ENCODE data around the gene TXLNA.
"Not testable (repeated sequence)": the region's sequence is repeated elsewhere in the genome, so short reads cannot be mapped to it uniquely, and the experiment has no call there.

The TXLNA gene

GRCh38 chr1:32150847-32151246, 28.6 kb upstream of the TXLNA start:
- TF ChIP-seq, protein P1, sequence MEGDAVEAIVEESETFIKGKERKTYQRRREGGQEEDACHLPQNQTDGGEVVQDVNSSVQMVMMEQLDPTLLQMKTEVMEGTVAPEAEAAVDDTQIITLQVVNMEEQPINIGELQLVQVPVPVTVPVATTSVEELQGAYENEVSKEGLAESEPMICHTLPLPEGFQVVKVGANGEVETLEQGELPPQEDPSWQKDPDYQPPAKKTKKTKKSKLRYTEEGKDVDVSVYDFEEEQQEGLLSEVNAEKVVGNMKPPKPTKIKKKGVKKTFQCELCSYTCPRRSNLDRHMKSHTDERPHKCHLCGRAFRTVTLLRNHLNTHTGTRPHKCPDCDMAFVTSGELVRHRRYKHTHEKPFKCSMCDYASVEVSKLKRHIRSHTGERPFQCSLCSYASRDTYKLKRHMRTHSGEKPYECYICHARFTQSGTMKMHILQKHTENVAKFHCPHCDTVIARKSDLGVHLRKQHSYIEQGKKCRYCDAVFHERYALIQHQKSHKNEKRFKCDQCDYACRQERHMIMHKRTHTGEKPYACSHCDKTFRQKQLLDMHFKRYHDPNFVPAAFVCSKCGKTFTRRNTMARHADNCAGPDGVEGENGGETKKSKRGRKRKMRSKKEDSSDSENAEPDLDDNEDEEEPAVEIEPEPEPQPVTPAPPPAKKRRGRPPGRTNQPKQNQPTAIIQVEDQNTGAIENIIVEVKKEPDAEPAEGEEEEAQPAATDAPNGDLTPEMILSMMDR (IDR thresholded peaks at IDR 0.05): no peak
- Histone ChIP-seq H3K27ac (no peak overlapping the region), H3K4me3 (no peak overlapping the region)
- no peak for DNase-seq (ENCODE audit: low spot score)

DNA sequence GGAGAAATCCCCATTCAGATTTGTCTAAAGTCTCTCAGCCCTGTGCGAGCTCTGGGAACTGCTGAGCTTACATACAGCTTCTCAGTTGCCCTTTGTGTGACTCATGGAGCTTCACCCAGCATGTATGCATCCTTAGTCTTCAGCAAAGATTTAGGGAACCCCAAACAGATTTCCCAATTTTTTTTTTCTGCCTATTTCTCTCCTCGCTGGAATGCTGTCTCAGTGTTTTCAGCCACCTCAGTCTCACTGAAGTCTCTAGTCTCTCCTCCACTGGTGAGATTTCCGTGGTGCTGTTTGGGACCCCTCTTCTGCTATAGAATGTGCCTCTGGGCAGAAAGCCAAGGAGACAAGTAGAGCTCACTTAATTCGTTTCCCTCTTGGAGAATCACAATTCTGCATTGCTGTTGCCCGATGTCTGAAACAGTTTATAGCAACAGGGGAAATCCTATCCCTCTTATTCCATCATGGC, 28.1 kb upstream of the TXLNA start:
- no peak overlapping the region for H3K27ac ChIP-seq
- no peak overlapping the region for H3K4me3 ChIP-seq
- TF ChIP-seq, protein P1 (IDR thresholded peaks at IDR 0.05): no peak
- DNase-seq (ENCODE audit: low spot score): no peak

GRCh38 chr1:32159189-32159588, 20.3 kb upstream of the TXLNA start:
- DNase-seq (ENCODE audit: low spot score): no peak
- no peak overlapping the region for H3K27ac ChIP-seq
- TF ChIP-seq, protein P1 (IDR thresholded peaks at IDR 0.05): no peak
- no peak overlapping the region for H3K4me3 ChIP-seq

DNA sequence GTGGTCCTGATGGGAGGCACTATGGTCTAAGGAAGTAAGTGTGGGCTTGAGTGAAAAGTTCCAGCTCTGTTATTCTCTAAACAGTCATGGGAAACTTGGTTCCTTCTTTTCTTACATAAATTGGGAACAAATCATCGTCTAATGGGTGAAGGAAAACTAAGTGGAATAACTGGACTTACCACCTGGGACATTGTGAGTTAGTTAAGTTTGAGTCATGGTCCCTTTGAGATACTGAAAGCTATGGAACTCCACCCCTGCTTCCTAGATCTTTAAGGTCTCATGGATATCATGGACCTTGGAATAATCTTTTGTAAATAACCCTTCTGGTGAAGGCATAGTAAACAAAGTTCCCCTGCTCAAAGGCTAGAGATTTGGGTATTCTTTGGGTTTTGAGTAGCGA, 16.1 kb upstream of the TXLNA start:
- no peak for DNase-seq (ENCODE audit: low spot score)
- no peak overlapping the region for H3K4me3 ChIP-seq
- no peak overlapping the region for H3K27ac ChIP-seq
- TF ChIP-seq, protein P1 (IDR thresholded peaks at IDR 0.05): no peak

GRCh38 chr1:32165633-32166032, 13.8 kb upstream of the TXLNA start:
- H3K4me3 ChIP-seq; DNase-seq (ENCODE audit: low spot score); H3K27ac ChIP-seq: not testable (repeated sequence)

DNA sequence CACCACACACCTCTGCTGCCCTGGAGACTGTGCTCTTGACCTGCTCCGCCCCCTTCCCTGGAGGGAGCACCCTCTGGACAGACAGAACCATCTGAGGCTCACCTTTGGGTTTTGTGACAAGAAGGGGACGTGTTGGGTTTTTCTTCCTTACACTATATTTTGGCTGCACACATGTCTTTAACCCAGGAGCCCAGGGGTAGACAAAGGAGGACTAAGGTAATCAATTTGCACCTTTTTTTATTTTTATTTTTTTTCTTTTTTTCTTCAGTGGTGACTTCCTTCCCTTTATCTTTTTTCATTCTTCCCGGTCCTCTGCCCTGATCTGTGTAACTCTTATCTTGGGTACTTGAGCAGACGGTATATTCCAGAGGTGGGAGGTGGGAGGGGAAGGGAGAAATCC, 8.5 kb upstream of the TXLNA start:
- Histone ChIP-seq H3K4me3 (no peak overlapping the region), H3K27ac (no peak overlapping the region)
- no peak for DNase-seq (ENCODE audit: low spot score)
- TF ChIP-seq, protein P1 (IDR thresholded peaks at IDR 0.05): no peak

GRCh38 chr1:32172621-32173245, 6.7 kb upstream of the TXLNA start:
- TF ChIP-seq, protein P1 (IDR thresholded peaks at IDR 0.05): no peak
- Histone ChIP-seq H3K4me3 (no peak overlapping the region), H3K27ac (no peak overlapping the region)
- DNase-seq (ENCODE audit: low spot score): no peak

All from coronary artery (tissue), 2 donors.